Keratinocyte (primary cell): Measurements from ENCODE around the gene HES7. TPM values are rescaled to one million over a fixed set of nuclear protein-coding genes. Genes with fewer than 3 reads are reported as not detected.

Experiments used
- DNase-seq: peaks from one replicate; pipeline ENCODE4 v3.0.0-alpha.2; 2011; ENCODE audit warnings: low read depth, missing footprints, low spot score
- FAIRE-seq: peaks from 2 replicates; lab custom pipeline; 2011; peaks lifted over from hg19 to GRCh38; lab: Jason Lieb, UNC
- H2AFZ ChIP-seq: 2 replicates; pipeline ENCODE4 v1.6.0; 2012; ENCODE audit warnings: low read length, control low read depth, inconsistent platforms; ENCODE audit not compliant: control insufficient read depth
- H3K27ac ChIP-seq: 2 replicates; pipeline ENCODE4 v1.5.1; 2011; ENCODE audit warnings: low read length; ENCODE audit not compliant: control insufficient read depth, insufficient read depth
- H3K27me3 ChIP-seq: 3 replicates; pipeline ENCODE4 v1.6.0; 2011; ENCODE audit warnings: low read length; ENCODE audit not compliant: control insufficient read depth, insufficient read depth; ENCODE audit errors: extremely low read depth
- H3K36me3 ChIP-seq, 2 experiments: 2 replicates in 1 of 2; 3 replicates in 1 of 2; pipeline ENCODE4 v1.5.1; 2011; ENCODE audit warnings: low read length in 2 of 2, mild to moderate bottlenecking in 1 of 2; ENCODE audit not compliant: control insufficient read depth in 2 of 2, insufficient read depth in 2 of 2; ENCODE audit errors: extremely low read depth in 1 of 2
- H3K4me1 ChIP-seq: 3 replicates; pipeline ENCODE4 v1.5.1; 2011; ENCODE audit warnings: low read length; ENCODE audit not compliant: control insufficient read depth, insufficient read depth; ENCODE audit errors: extremely low read depth
- H3K4me2 ChIP-seq: 3 replicates; pipeline ENCODE4 v1.6.0; 2011; ENCODE audit warnings: low read depth, low read length; ENCODE audit not compliant: control insufficient read depth, insufficient read depth; ENCODE audit errors: extremely low read depth
- H3K4me3 ChIP-seq, 3 experiments: fragments of 200-600 bp in 1 of 3; sonication (generic) in 1 of 3; 2 replicates in 2 of 3; 3 replicates in 1 of 3; pipeline ENCODE4 v1.5.1; 2011 to 2016; ENCODE audit warnings: low read length in 3 of 3, mild to moderate bottlenecking in 3 of 3, control low read depth in 2 of 3, inconsistent platforms in 1 of 3, low read depth in 1 of 3, mixed read lengths in 1 of 3, mixed run types in 1 of 3, moderate library complexity in 1 of 3; ENCODE audit not compliant: control insufficient read depth in 2 of 3, insufficient read depth in 2 of 3; ENCODE audit errors: extremely low read depth in 1 of 3
- H3K79me2 ChIP-seq: 2 replicates; pipeline ENCODE4 v1.6.0; 2012; ENCODE audit warnings: low read length; ENCODE audit not compliant: control insufficient read depth, insufficient read depth
- H3K9ac ChIP-seq: 3 replicates; pipeline ENCODE4 v1.6.0; 2011; ENCODE audit warnings: low read length; ENCODE audit not compliant: control insufficient read depth, insufficient read depth; ENCODE audit errors: extremely low read depth
- H3K9me1 ChIP-seq: 3 replicates; pipeline ENCODE4 v1.6.0; 2011; ENCODE audit warnings: low read length; ENCODE audit not compliant: control insufficient read depth, insufficient read depth; ENCODE audit errors: extremely low read depth
- H3K9me3 ChIP-seq: 2 replicates; pipeline ENCODE4 v1.5.1; 2012; ENCODE audit warnings: low read depth, low read length; ENCODE audit not compliant: control insufficient read depth
- H4K20me1 ChIP-seq: 3 replicates; pipeline ENCODE4 v1.6.0; 2011; ENCODE audit warnings: low read length; ENCODE audit not compliant: control insufficient read depth, insufficient read depth; ENCODE audit errors: extremely low read depth
- EZH2 ChIP-seq: IDR thresholded peaks from one replicate; pipeline ENCODE4 v1.6.1; 2012; ENCODE audit warnings: inconsistent platforms, mild to moderate bottlenecking, low read length, moderate library complexity
- dilution Hi-C: fragments of 300-500 bp; cut with MboI; formaldehyde crosslinking; loops from one replicate; pipeline ENCODE4 v1.7.0; 2020; ENCODE audit warnings: low sequenced_read_pairs; ENCODE audit not compliant: extremely low pct_ligation_motif_present
- polyA plus RNA-seq, 5 experiments: library from polyadenylated mRNA; depleted of rRNA in 3 of 5; stranded (reverse) in 3 of 5; stranded (forward) in 1 of 5; unstranded in 1 of 5; fragments of >200 nt; gene quantifications; 1 replicate in 1 of 5; 2 replicates in 3 of 5; 3 replicates in 1 of 5; pipeline versions ENCODE4 v1.2.1 to v1.2.3, GENCODE V29; 2011 to 2012; ENCODE audit warnings: missing spikeins in 2 of 5, low read depth in 1 of 5, low replicate concordance in 1 of 5
- TF ChIP-seq, protein P1 (sequence below), 3 experiments: IDR thresholded peaks in 1 of 3; conservative IDR thresholded peaks in 1 of 3; optimal IDR thresholded peaks in 1 of 3; 2 replicates in 2 of 3; 3 replicates in 1 of 3; pipeline versions ENCODE3 to v1.5.1; 2011; ENCODE audit warnings: low read length in 3 of 3, mild to moderate bottlenecking in 3 of 3, moderate library complexity in 2 of 3, control low read depth in 1 of 3, inconsistent platforms in 1 of 3; ENCODE audit not compliant: insufficient read depth in 2 of 3; ENCODE audit errors: extremely low read depth in 1 of 3

HES7 gene
- polyA plus RNA-seq, 1 donor (not counting 4 experiments of a cell fraction or from before 2014, with no cell fraction given): 0.33 TPM

DNA sequence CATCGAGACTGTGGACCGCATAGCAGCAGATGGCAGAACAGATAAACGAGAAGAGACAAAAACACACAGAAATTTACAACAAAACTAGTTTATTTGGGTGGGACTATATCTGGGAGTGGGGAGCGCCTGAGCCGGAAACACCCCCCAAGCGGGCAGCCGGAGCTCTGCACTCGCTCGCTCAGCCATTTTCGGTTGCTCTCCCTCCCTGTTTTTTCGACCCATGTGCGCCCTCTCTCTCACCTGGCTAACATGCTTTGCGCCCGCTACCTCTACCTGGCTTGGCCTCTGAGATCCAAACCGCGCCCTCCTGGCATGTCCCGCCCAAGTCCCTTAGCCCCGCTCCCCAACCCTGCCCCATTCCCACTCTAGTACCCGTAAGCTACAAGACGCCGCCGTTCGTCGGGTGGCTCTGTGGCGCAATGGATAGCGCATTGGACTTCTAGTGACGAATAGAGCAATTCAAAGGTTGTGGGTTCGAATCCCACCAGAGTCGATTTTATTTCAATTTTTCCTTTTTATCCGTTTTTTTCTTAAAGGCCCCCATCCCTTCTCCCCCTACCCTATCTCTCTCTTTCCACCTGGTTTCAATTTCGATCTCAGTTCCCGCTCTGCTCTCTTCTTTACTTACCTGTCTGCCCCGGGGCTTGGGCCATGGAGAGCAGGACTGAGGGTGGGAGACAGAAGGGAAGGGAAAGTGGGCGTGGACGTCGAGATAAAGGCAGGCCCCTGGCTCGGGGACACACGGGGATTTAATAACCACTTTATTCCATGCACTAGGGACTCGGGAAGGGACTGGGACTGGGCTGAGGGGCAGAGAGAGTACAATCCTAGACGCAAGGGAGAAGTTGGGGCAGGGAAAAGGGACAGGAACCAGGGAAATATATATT is 3.1 kb downstream of the HES7 start:
- Histone ChIP-seq H3K27ac (peak overlapping the region; percentile 86), H3K9me1 (peaks cover 3% of the 10 kb centered on the region), H3K9ac (peak overlapping the region; percentile 88), H3K4me2 (peak overlapping the region; percentile 98), H2AFZ (peak overlapping the region; percentile 93), H3K36me3 (no peaks in the 10 kb centered on the region), H3K27me3 (peaks cover 26% of the 10 kb centered on the region), H3K4me3 (peak overlapping the region; percentile 54 to 89 (median 81)), H4K20me1 (peaks cover 4% of the 10 kb centered on the region), H3K4me1 (peaks cover 50% of the 10 kb centered on the region), H3K9me3 (no peaks in the 10 kb centered on the region), H3K79me2 (no peaks in the 10 kb centered on the region)
- FAIRE-seq: peak; percentile 26
- TF ChIP-seq, protein P1, sequence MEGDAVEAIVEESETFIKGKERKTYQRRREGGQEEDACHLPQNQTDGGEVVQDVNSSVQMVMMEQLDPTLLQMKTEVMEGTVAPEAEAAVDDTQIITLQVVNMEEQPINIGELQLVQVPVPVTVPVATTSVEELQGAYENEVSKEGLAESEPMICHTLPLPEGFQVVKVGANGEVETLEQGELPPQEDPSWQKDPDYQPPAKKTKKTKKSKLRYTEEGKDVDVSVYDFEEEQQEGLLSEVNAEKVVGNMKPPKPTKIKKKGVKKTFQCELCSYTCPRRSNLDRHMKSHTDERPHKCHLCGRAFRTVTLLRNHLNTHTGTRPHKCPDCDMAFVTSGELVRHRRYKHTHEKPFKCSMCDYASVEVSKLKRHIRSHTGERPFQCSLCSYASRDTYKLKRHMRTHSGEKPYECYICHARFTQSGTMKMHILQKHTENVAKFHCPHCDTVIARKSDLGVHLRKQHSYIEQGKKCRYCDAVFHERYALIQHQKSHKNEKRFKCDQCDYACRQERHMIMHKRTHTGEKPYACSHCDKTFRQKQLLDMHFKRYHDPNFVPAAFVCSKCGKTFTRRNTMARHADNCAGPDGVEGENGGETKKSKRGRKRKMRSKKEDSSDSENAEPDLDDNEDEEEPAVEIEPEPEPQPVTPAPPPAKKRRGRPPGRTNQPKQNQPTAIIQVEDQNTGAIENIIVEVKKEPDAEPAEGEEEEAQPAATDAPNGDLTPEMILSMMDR (optimal IDR thresholded peaks at IDR 0.05 in 1 of 3, IDR thresholded peaks at IDR 0.05 in 1 of 3, conservative IDR thresholded peaks at IDR 0.05 in 1 of 3; ENCODE audit: extremely low read depth in 1 of 3, insufficient read depth in 2 of 3, low read length in 3 of 3): peak; percentile 32 to 64 (median 55)
- TF ChIP-seq EZH2: no peak
- DNase-seq: peak; percentile 92
- dilution Hi-C loops: no loop called here

DNA sequence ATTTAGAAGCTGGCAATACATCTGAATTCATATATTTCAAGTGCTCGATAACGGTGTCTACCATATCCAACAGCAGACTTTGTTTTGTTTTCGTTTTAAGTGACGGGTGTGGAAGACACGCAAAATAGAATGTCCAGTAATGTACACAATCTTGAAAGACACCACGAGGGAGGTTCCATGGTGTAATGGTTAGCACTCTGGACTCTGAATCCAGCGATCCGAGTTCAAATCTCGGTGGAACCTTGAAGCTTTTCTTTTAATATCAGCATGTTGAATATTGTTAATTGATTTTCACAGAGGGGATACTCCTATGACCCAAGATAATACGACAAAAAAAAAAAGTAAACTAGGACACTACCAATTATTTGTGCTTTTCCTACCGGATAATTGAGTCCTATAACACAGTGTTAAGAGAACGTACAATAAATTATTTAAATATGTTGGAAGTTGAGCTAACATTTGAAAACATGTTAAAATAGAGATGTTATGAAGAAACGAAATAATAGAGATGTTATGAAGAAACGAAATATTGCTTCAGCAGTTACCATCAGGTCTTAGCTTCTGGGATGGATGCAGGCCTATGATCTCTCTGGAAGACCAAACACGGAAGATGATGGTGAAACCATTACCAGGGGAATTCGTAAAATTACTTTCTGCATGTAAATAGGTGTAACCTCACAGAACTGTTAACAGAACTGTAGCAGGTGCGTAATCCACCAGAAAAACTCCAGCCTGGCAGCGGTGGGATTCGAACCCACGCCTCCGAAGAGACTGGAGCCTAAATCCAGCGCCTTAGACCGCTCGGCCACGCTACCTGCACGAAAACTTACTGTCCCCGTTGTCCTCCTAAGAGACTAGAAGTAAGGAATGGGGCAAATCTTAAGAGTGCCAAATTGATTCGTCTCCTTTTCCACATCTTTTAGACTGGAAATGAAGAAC is 4.1 kb downstream of the HES7 start:
- peaks cover 4% of the 10 kb centered on the region for H4K20me1 ChIP-seq
- H3K4me1 ChIP-seq: peaks cover 43% of the 10 kb centered on the region
- TF ChIP-seq EZH2: no peak
- TF ChIP-seq, protein P1 (optimal IDR thresholded peaks at IDR 0.05 in 1 of 3, IDR thresholded peaks at IDR 0.05 in 1 of 3, conservative IDR thresholded peaks at IDR 0.05 in 1 of 3; ENCODE audit: extremely low read depth in 1 of 3, insufficient read depth in 2 of 3, low read length in 3 of 3): peak in 1 of 3 experiments; percentile 7
- peaks cover 3% of the 10 kb centered on the region for H3K9me1 ChIP-seq
- no peaks in the 10 kb centered on the region for H3K9me3 ChIP-seq
- H2AFZ ChIP-seq: peak overlapping the region; percentile 93
- H3K27ac ChIP-seq: peak overlapping the region; percentile 99
- H3K9ac ChIP-seq: peak overlapping the region; percentile 96
- peak overlapping the region; percentile 98 for H3K4me2 ChIP-seq
- H3K79me2 ChIP-seq: no peaks in the 10 kb centered on the region
- dilution Hi-C loops: no loop called here
- FAIRE-seq (peak; percentile 51), DNase-seq (peak; percentile 93)
- peaks cover 22% of the 10 kb centered on the region for H3K27me3 ChIP-seq
- H3K4me3 ChIP-seq: peak overlapping the region; percentile 54 to 89 (median 81)
- no peaks in the 10 kb centered on the region for H3K36me3 ChIP-seq
